GM12892 (cell line): Measurements from ENCODE around the gene UBA52.

Experiments
- POLR2AphosphoS5 ChIP-seq: IDR thresholded peaks from 2 replicates; pipeline ENCODE4 v1.6.1; 2011; ENCODE audit warnings: low read depth, low read length, control low read depth
- TAF1 ChIP-seq: IDR thresholded peaks from 2 replicates; pipeline ENCODE4 v1.6.1; 2011; ENCODE audit warnings: low read depth, mild to moderate bottlenecking, control low read depth, low read length, borderline replicate concordance

DNA sequence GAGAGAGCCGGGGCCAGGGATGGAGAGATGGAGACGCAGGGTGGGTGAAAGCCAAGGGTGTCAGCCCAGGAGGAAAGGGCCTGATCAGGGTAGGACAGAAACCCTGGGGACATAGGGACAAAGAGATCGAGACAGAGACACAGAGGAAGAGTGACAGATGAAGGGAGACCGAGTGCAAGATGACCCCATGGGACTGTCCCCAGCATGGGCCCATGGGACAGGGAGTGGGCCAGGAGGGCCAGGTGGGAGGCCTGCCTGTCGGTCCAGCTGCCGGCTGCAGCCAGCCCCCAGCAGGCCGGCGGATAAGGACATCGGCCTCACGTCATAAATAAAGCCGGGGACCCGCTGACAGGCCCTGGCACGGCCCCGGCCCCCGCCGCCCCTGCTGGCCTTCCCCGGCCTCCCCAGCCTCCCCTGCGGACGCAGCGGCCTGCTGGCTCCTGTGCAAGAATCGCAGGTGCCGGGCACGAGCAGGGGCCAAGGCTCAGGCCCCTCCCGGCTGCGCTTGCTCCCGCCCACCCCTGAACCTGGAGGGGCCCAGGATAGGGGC is 23.2 kb downstream of the UBA52 start:
- TF ChIP-seq TAF1: no peak
- no peak for TF ChIP-seq POLR2AphosphoS5
